COLO829 (cell line): ENCODE results near the gene NLRC5.
A peak's percentile ranks its signal among the peaks of the same experiment; 100 is the strongest.
"Not testable (repeated sequence)": the region's sequence is repeated elsewhere in the genome, so short reads cannot be mapped to it uniquely, and the experiment has no call there.

Experiments
- DNase-seq: peaks from one replicate; pipeline ENCODE4 v3.0.0; 2012; ENCODE audit warnings: low spot score

NLRC5 gene

DNA sequence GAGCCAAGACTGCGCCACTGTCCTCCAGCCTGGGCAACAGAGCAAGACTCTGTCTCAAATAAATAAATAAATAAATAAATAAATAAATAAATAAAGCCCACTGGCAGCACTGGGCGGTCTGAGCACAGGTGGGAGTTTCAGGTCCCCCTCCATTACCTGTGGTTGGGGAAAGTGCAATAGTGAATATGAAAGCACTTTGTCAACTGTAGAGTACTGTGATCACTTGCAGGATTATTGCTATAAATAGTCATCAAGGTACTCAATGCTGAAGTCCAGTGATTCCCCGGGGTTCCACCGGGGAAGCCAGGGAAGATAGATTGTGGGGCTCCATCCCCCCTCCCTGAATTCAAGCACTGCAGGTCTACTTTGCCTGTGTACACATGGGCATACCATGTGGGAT lies 60.3 kb downstream of the NLRC5 start:
- no peak for DNase-seq

DNA sequence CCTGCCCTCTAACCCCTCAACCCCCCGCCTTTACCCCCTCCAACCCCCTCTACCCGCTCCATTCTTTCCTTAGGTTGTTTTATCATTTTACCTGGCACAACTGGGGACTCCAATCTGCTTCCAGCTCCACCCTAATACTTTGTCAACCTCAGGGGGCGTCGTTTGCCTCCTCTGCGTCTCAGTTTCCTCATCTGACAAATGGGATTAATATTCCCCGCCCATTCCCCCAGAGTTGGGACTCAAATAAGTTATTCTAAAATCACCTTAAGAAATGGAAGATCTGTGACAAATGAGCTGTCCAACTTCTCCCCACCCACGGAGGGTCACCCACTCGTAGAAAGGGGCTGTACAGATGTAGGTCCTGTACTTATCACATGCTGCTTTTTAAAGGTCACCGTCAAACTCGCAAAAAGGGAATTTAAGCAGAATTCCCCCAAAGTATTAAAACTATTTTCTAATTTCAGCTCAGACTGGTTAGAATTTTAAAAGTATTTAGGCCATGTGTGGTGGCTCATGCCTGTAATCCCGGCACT lies 62.4 kb downstream of the NLRC5 start:
- DNase-seq = no peak

DNA sequence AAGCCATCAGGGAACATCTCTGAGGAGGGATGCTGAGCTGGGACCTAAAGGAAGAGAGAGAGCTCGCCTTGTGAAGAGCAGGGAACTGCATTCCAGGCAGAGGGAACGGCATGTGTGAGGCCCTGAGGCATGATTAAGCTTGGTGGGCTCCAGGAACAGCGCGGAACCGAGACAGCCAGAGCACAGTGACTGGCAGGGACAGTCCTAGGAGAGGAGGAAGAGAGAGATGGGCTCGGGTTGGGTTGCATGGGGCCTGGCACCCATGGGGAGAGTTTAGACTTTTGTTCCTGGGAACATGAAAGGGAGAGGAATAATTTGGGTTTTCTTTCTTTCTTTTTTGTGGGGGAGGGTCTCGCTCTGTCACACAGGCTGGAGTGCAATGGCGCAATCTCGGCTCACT lies 63.8 kb downstream of the NLRC5 start:
- DNase-seq = no peak

DNA sequence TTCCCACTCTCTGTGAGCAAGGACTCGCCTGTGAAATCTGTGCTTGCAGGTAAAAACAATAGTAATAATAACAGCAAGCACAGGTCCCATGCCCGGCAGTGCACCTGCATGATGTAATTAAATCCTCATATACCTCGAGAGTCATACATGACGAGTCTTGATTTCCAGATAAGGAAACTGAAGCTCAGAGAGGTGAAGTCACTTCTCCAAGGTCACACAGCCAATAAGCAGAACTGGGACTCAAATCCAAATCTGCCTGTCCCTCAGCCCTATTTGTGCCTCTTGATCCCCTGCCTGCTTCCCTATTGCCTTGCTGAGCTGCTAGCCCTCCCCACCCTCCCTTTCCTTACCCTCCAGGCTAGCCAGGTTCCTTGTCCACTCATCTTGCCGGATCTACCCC lies 65.0 kb downstream of the NLRC5 start:
- DNase-seq = no peak

DNA sequence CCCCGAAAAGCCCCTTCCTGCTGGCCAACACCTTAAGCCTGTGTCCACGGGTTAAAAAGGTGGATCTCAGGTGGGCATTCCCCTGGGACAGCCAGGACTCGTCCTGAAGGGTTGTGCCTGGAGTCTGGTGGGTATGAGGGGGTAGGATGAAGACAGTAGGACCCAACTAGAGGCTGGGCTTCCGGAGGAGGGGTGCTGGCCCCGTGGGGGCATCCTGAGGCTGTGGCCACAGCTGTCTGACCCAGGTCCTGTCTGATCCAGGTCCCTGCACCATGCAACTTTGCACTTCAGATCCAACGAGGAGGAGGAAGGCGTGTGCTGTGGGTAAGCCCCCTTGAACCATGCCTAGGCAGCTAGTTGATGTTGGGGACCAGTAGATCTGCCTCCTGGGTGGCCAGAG lies 65.4 kb downstream of the NLRC5 start:
- DNase-seq = no peak

DNA sequence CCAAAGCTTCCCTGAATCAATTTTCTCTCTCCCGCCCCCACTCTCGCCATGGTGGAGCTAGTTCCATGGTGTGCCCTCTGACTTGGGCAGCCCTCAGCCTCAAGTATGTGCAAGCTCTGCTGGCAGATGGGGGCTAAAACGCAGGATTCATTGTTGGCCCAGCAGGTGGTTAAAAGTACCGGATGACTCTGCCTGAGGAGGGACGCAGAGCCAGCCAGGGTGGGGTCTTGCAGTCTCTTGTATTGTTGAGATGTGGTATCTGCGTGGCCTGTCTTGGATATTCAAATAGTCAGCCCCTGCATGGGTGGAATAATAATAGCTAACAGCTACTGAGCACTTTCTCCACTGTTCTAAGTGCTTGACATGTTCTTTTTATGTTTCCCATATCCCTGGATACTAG lies 66.3 kb downstream of the NLRC5 start:
- DNase-seq = no peak

DNA sequence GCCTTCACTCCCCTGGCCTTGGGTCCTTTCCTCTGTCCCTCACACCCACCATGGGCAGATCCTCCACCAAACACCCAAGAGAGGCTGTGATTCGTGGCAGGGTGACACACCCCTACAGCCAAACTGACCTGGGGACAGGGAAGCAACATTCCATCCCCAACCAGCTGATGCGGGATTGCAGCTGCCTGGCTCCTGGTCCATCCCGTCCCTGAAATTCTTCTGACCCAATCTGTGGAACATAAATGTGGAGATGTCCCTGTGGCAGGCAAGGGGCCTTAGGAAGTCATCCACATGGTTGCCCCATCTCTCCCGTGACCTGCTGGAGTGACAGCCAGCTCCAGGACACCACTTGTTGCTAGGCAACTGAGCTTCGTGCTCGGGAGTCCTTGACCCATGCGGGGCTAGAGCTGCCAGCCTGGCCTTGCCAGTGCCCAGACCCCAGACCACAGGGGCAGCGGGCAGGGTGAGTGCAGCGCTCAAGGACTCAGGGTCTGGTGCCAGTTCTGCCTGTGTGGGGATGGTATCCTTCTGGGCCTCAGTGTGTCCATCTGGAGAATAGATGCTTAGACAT lies 69.0 kb downstream of the NLRC5 start:
- DNase-seq = no peak

DNA sequence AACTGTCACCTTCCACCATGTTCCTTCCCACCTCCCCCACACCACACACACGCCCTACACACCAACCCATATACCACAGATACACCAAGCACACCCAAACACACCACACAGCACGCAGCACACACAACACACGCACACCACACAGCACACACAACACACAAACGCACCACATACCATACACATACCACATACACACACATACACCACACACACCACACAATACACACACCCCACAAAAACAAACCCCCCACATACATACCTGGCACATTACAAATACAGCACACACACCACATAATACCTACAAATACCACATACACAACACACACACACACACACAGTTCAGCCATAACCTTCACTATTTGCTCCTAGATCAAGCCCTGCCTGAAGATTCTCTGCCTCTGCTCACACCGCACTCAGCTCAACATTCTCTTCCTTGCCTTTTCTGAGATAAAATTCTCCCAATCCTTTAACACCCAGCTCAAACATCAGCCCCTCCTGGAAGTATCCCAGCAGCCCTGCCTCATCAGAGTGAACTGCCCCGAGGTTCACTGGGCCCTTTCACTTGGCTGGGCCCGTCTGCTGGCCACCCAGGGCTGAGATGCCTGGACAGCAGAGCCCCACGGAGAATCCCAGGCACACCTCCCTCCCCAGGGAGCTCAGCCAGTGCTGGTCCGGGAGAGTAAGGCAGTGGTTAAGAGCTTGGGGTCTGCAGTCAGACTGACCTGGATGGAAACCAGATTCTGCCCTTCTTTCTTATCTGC lies 71.1 kb downstream of the NLRC5 start:
- no peak for DNase-seq

DNA sequence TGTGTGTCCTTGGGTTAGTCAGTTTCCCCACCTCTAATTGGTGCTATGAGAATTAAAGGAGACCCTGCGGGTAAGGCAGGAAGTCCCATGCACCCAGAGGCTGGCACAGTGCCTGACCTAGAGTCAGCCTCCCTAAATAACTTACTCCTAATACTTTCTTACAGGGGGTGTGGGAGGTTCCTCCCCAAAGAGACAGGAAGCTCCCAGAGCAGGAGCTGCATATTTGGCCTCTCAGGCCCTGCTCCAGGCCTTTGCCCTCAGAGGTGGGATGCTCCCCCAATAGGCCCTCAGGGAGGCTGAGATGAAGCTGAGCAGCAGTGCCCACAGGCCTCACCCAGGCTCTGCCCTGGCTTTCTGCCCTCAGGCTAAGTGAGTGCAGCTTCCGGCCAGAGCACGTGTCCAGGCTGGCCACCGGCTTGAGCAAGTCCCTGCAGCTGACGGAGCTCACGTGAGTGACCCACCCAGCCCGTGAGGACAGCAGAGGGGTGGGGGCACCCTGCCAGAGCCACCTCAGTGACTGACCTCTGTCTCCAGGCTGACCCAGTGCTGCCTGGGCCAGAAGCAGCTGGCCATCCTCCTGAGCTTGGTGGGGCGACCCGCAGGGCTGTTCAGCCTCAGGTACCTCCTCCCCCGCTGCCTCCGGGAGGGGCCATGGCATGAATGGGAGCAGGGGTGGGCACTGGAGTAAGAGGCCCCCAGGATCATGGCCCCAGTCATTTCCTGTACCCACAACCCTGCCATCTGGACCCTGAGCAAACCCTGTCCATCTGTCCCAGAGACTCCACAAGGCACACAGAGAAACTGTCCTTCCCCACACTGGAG lies 71.9 kb downstream of the NLRC5 start:
- DNase-seq = peak; percentile 35

DNA sequence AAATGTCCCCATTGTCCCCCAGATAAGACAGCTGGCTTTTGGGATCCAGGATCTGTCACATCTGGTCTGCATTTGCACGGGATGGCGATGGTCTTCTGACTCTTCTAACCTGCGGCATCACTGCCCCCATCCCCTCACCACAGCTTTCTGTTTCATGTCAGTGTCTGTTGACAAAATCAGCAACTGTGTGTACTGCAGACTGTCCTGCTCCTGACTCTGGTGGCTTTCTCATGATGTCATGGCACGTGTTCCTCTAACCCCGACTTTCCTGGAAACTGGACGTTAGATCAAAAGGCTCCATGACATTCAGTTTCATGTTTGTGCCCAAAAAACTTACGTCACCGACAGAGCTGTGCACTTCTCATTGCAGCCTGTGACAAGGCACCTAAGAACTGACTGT lies 73.0 kb downstream of the NLRC5 start:
- no peak for DNase-seq

DNA sequence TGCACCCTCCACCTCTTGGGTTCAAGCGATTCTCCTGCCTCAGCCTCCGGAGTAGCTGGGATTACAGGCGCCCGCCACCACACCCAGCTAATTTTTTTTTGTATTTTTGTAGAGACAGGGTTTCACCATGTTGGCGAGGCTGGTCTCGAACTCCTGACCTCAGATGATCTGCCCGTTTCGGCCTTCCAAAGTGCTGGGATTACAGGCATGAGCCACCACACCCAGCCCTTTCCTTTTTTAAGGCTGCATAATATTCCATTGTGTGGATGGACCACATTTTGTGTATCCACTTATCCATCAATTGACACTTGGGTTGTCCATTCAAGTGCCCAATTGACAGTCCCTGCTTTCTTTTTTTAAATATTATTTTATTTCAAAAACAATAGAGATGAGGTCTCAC lies 73.8 kb downstream of the NLRC5 start:
- DNase-seq = not testable (repeated sequence)

DNA sequence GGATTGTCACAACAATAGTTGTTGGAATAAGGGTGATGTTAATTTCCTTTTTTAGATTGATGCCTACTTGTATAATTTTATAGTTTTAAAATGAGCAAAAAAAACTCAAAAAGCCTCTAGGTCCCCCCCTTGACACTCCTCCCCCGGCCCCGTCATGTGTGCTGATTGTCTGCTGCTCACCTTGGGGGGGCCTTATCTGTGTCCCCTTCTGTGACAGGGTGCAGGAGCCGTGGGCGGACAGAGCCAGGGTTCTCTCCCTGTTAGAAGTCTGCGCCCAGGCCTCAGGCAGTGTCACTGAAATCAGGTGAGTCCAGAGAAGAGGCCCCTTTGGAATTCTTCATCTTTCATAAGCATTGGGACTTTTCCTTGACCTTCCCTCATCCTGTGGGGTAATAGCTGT lies 75.6 kb downstream of the NLRC5 start:
- no peak for DNase-seq

DNA sequence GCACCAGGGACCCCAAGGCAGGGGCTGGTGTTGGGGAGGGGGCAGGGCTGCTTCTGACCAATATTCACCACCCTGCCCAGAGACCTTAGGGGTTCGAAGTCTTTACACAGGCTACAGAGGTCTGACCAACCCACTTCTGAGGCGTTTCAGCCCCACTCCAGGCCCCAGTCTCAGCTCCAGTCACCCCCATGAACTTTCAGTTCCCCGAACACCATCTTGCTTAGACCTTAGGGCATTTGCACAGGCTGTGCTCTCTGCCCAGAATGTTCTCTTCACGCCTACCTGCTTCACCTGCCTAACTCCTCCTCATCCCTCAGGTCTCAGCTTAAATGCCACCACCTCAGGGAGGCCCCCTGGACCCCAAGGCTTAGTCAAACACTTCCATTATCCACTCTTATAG lies 77.3 kb downstream of the NLRC5 start:
- no peak for DNase-seq

DNA sequence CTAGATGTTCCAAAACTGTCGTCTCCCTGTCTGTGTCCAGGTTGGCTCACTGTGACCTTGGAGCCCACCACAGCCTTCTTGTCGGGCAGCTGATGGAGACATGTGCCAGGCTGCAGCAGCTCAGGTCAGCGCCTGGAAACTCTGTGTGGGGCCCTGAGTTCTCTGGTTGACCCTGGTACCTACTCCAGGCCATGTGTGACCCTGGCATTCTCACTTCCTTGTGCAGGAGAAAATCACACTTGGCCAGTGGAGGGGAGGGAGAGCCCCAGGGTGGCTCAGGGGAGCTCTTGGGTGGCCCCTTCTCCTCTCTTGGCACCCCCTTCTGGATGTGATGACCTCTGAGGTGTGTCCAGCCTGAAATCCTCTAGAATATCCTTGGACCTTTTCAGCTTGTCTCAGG lies 78.0 kb downstream of the NLRC5 start:
- no peak for DNase-seq

DNA sequence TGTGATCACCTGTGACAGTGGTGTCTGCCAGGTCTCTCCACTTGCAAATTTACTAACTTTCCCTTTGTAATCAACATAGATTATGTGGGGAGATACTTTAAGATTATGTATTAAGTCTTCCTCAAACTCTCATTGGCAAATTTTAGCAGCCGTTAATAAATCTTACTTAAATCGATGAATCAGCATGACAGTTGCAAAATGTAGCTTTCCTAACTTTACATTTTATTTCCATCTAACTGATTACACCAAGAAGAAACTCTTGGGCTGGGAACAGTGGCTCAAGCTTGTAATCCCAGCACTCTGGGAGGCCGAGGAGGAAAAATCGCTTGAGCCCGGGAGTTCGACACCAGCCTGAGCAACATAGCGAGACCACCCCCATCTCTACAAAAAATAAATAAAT lies 79.7 kb downstream of the NLRC5 start:
- no peak for DNase-seq

DNA sequence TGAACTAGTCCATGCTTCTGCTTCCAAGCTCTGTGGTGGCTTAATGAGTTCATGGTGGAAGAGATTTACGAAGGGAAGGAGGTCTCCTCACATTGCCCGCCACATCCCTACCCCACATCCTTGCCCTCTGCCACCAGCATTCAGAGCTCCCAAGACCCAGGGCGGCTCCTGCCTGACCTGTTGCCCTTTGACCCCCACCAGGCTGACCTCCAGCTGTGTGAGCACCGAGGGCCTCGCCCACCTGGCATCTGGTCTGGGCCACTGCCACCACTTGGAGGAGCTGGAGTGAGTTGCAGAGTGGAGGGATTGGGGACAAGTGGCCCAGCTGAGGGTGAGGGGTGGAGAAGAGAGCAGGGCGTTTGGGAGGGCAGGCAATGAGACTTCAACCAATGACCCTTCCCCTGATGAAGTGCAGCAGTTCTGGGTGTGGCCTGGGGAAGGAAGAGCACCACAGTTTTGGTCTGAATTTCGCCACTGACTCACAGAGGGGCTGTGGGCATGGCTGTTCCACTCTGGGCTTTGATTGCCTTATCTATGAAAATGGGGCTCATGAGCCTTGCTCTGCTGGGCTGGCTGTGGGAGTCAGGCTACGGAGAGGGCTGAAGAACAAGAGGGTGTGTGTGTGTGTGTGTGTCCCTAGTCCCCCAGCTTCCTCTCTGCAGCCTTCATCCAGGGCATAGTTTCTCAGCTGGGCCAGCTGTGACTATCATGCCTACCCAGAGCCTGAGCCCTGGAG lies 80.4 kb downstream of the NLRC5 start:
- DNase-seq = no peak

DNA sequence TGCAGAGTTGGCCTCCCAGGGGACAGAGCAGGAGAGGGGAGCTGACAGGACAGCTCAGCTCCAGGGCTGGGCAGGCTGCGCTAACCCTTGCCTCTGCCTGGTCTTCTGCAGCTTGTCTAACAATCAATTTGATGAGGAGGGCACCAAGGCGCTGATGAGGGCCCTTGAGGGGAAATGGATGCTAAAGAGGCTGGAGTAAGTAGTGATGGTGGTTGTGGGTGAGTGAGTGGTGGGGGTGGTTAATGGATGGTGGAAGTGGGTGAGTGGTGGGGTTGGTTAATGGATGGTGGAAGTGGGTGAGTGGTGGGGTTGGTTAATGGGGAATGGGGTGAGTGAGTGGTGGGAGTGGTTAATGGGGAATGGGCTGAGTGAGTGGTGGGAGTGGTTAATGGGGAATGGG lies 81.1 kb downstream of the NLRC5 start:
- DNase-seq = no peak

DNA sequence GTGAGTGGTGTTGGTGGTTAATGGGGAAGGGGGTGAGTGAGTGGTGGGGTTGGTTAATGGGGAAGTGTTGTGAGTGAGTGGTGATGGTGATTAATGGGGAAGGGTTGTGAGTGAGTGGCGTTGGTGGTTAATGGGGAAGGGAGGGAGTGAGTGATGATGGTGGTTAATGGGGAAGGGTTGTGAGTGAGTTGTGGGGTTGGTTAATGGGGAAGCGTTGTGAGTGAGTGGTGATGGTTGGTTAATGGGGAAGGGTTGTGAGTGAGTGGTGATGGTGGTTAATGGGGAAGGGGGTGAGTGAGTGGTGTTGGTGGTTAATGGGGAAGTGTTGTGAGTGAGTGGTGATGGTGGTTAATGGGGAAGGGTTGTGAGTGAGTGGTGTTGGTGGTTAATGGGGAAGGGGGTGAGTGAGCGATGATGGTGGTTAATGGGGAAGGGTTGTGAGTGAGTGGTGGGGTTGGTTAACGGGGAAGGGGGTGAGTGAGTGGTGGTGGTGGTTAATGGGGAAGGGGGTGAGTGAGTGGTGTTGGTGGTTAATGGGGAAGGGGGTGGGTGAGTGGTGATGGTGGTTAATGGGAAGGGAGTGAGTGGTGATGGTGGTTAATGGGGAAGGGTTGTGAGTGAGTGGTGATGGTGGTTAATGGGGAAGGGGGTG lies 81.8 kb downstream of the NLRC5 start:
- not testable (repeated sequence) for DNase-seq

DNA sequence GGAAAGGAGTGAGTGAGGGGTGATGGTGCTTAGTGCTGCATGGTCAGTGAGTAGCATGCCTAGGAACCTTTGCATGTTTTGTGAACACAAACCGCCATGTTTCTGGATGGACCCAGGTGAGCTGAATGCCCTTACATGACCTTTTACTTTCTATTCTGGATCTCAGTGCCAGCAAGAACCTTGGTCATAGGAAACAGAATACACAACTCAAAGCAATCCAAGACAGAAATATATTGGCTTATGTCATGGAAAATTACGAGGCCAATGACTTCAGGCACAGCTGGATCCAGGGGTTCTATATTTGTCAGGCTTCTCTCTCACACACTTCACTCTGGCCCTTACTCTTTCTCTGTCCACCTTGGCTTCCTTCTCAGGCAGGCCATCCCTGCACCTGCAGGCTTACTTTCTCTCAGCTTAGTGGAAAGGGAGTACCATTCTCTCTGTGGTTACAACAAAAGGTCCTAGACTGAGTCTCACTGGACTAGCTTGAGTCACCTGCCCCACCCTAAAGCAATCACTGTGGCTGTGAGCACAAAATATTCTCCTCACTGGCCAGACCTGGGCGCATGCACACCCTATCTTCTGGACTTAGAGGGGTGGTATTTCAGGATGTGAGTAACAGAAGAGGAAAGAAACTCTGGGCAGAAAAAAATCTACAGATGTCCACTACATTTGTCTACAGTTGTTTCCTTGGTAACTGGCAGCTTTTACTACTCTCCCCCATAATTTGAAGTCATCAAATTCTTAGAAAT lies 82.7 kb downstream of the NLRC5 start:
- DNase-seq = no peak

DNA sequence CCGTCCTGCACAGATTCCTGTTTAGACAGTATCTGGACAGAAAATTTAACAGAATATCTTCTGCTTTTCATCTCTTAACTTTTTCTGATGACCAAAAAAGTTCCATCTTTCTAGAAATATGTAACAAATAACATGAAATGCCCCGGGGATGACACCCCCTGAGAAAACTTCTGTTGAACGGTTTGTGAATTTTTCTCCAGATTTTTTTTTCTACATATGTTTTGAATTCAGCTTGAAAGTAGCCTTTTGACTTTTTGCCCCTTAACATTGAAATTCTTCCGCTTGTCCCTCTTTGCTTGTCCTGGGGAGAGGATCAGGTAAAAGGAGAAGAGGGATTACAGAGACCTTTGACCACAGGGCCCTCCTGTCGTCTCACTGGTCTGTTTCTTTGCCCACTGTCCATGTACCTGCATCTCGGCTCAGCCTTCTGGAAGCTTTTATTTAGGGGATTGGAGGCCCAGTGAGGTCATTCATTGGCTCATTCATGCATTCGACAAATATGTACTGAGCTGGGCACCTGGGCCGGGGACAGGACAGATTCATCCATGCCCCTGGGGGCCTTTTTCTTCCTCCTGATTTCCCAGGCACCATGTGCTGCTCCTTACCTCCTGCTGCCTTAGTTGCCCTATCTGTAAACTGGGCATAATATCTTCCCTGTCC lies 83.4 kb downstream of the NLRC5 start:
- DNase-seq = no peak

DNA sequence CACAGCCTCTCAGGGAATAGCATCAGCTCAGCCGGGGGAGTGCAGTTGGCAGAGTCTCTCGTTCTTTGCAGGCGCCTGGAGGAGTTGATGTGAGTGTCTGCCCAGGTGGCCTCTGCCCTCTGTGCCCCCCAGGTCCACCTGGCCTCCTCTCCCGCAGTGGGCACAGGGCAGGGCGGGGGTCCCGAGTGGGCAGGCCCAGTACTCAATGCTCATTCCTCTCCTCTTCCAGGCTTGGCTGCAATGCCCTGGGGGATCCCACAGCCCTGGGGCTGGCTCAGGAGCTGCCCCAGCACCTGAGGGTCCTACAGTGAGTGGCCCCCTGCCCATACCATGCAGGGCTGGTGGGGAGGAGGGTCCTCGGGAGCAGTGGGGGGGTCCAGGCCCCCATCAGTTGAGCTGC lies 88.4 kb downstream of the NLRC5 start:
- DNase-seq = no peak
